ENCODE measurements around the gene ALDH4A1.

ALDH4A1 gene

GRCh38 chr1:18927654-18928272 lies 25.4 kb upstream of the ALDH4A1 start:
- WGBS (ENCODE audit: insufficient coverage) = 3% methylated on average over 8 of the region's 12 CpGs
- no peaks in the 10 kb centered on the region for H3K27me3 ChIP-seq (replicated peaks in 2 of 5; ENCODE audit: control insufficient read depth in 4 of 5, insufficient read depth in 5 of 5, low read length in 4 of 5)
- POLR2A ChIA-PET = interaction anchor here (1.3 to 3.1 kb wide), 3 partner anchors 20 to 23 kb away, joined by 5 to 16 read pairs (median 8); no protein-coding TSS in a partner anchor
- H3K9me3 ChIP-seq (ENCODE audit: control extremely low read depth in 1 of 5, control insufficient read depth in 4 of 5, insufficient read depth in 2 of 5, low read depth in 1 of 5, low read length in 4 of 5) = no peaks in the 10 kb centered on the region
- peak; percentile 77 to 93 (median 92) for DNase-seq
- no peaks in the 10 kb centered on the region for H3K36me3 ChIP-seq (ENCODE audit: control insufficient read depth in 4 of 4, insufficient read depth in 4 of 4, low read length in 3 of 4)
- H3K4me1 ChIP-seq (ENCODE audit: control extremely low read depth in 1 of 4, control insufficient read depth in 4 of 4, insufficient read depth in 4 of 4, low read length in 3 of 4) = peaks cover 4 to 72% (median 69%) of the 10 kb centered on the region in 4 experiments
- CTCF ChIA-PET = interaction anchor here (1.1 to 13.0 kb wide), 8 partner anchors 9 to 51 kb away, joined by 3 to 199 read pairs (median 11); partner anchors contain the start of gene ALDH4A1
- peak overlapping the region in 1 of 2 experiments; percentile 84 for H3K27ac ChIP-seq (ENCODE audit: insufficient read depth in 1 of 2, low read depth in 1 of 2, low read length in 2 of 2, poor library complexity in 1 of 2, severe bottlenecking in 2 of 2)
- H3K4me3 ChIP-seq (ENCODE audit: control insufficient read depth in 1 of 7, extremely low read depth in 1 of 7, insufficient read depth in 4 of 7, low read depth in 2 of 7, low read length in 6 of 7) = peak overlapping the region in 6 of 7 experiments; percentile 17 to 64 (median 54)

DNA sequence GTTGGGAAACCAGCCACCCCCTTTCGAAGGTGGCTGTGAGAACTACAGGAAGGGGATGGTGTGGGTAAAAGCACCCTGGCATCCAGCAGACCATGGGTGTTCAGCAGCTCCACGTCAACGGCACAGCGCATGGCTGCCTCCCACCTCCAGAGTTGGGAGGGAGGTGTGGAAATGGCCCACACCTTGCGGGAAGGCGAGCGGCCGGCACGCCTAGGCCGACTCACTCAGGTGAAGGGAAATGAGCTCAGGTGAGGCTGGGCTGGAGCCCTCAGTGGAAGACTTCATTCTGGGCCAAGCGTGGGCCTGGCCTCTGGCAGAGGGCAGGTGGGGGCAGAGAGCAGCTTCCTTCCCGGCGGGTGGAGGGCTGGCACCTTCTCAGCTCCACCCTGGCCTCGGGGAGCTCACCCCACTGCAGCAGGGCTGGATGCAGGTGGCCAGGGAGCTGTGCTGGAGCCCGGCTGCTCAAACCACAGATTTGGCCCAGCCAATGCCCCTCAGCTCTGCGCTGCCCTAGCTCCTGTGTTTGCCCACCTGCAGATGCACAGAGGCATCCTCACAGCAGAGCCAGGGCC lies 24.8 kb upstream of the ALDH4A1 start:
- WGBS (ENCODE audit: insufficient coverage) = 23% methylated on average over 16 of the region's 16 CpGs
- no peak for DNase-seq
- CTCF ChIA-PET = interaction anchor here (1.1 to 13.0 kb wide), 8 partner anchors 10 to 52 kb away, joined by 3 to 199 read pairs (median 11); partner anchors contain the start of gene ALDH4A1

DNA sequence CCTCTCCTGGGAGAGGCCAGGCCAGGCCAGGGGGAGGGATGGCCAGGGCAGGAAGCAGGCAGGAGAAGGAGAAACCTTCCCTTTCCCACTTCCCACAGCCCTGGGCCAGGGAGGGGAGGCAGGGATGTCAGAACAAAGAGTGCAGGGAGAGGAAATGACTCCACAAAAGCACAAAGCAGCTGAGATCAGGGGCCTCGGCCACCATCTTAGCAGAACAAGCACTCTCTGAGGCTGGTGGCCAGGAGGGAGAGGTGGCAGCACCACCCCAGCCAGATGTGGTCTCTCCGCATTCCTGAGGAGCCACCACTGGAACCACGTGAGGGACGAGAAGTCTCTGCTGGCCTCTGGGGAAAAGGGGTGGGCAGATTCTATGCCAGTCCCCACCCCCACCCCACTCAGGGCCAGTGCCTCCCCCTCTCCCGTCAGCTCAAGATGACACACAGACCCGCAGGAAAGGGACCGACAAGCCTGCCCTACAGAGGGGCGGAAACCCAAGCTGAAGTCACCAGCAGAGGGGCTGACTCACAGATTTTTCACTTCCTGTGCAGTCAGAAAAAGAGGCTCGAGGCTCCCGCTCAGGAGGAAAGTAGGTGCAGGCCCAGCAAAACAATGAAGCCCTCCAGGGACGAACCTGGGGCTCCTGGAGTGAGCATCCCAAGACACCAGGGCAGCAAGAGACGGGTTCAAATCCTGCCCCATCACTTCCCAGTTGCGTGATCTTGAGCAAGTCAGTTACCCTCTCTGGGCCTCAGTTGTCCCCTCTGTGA lies 24.1 kb upstream of the ALDH4A1 start:
- DNase-seq = peak; percentile 91 to 99 (median 98)
- Histone ChIP-seq H3K27ac (ENCODE audit: insufficient read depth in 1 of 2, low read depth in 1 of 2, low read length in 2 of 2, poor library complexity in 1 of 2, severe bottlenecking in 2 of 2) (peak overlapping the region; percentile 84 to 85), H3K36me3 (ENCODE audit: control insufficient read depth in 4 of 4, insufficient read depth in 4 of 4, low read length in 3 of 4) (no peaks in the 10 kb centered on the region), H3K27me3 (replicated peaks in 2 of 5; ENCODE audit: control insufficient read depth in 4 of 5, insufficient read depth in 5 of 5, low read length in 4 of 5) (no peaks in the 10 kb centered on the region), H3K9me3 (ENCODE audit: control extremely low read depth in 1 of 5, control insufficient read depth in 4 of 5, insufficient read depth in 2 of 5, low read depth in 1 of 5, low read length in 4 of 5) (no peaks in the 10 kb centered on the region), H3K4me3 (ENCODE audit: control insufficient read depth in 1 of 7, extremely low read depth in 1 of 7, insufficient read depth in 4 of 7, low read depth in 2 of 7, low read length in 6 of 7) (peak overlapping the region in 4 of 7 experiments; percentile 46 to 64 (median 62)), H3K4me1 (ENCODE audit: control extremely low read depth in 1 of 4, control insufficient read depth in 4 of 4, insufficient read depth in 4 of 4, low read length in 3 of 4) (peaks cover 4 to 84% (median 79%) of the 10 kb centered on the region in 4 experiments)
- CTCF ChIA-PET = interaction anchor here (1.1 to 13.0 kb wide), 7 partner anchors 10 to 46 kb away, joined by 3 to 199 read pairs (median 17); partner anchors contain the start of gene ALDH4A1
- POLR2A ChIA-PET = interaction anchor here (0.6 to 3.1 kb wide), 4 partner anchors 19 to 35 kb away, joined by 3 to 16 read pairs (median 6); no protein-coding TSS in a partner anchor
- WGBS (ENCODE audit: insufficient coverage) = 0% methylated on average over 10 of the region's 13 CpGs

More for the DNA sequence above, 24.8 kb upstream of the ALDH4A1 start:
- H3K27me3 ChIP-seq (replicated peaks in 2 of 5; ENCODE audit: control insufficient read depth in 4 of 5, insufficient read depth in 5 of 5, low read length in 4 of 5) = no peaks in the 10 kb centered on the region
- H3K9me3 ChIP-seq (ENCODE audit: control extremely low read depth in 1 of 5, control insufficient read depth in 4 of 5, insufficient read depth in 2 of 5, low read depth in 1 of 5, low read length in 4 of 5) = no peaks in the 10 kb centered on the region
- H3K4me3 ChIP-seq (ENCODE audit: control insufficient read depth in 1 of 7, extremely low read depth in 1 of 7, insufficient read depth in 4 of 7, low read depth in 2 of 7, low read length in 6 of 7) = peak overlapping the region in 6 of 7 experiments; percentile 17 to 64 (median 54)
- no peaks in the 10 kb centered on the region for H3K36me3 ChIP-seq (ENCODE audit: control insufficient read depth in 4 of 4, insufficient read depth in 4 of 4, low read length in 3 of 4)
- POLR2A ChIA-PET = interaction anchor here (1.3 to 3.1 kb wide), 3 partner anchors 19 to 24 kb away, joined by 5 to 16 read pairs (median 8); no protein-coding TSS in a partner anchor
- peaks cover 4 to 78% (median 75%) of the 10 kb centered on the region in 4 experiments for H3K4me1 ChIP-seq (ENCODE audit: control extremely low read depth in 1 of 4, control insufficient read depth in 4 of 4, insufficient read depth in 4 of 4, low read length in 3 of 4)
- H3K27ac ChIP-seq (ENCODE audit: insufficient read depth in 1 of 2, low read depth in 1 of 2, low read length in 2 of 2, poor library complexity in 1 of 2, severe bottlenecking in 2 of 2) = peak overlapping the region; percentile 84 to 85

DNA sequence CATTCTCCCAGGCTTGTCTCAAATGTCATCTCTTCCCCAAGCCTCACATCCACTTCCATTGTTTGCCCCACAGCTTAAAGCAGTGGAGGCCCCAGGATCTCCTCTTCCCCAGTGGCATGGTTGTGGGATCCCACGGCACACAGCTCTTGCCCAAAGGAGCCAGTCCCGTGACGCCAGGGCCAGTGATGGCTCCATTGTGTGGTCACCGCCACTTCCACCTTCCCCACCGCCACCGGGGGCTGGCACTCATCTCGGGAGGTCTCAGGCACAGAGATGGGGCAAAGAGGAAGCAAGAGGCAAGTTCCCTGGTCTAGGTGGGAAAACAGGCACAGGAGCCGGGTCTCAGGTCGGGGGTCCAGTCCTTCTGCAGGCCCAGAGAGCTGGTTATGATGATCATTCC lies 22.9 kb upstream of the ALDH4A1 start:
- H3K4me1 ChIP-seq (ENCODE audit: control extremely low read depth in 1 of 4, control insufficient read depth in 4 of 4, insufficient read depth in 4 of 4, low read length in 3 of 4) = peaks cover 4 to 84% (median 78%) of the 10 kb centered on the region in 4 experiments
- no peak overlapping the region for H3K4me3 ChIP-seq (ENCODE audit: control insufficient read depth in 1 of 7, extremely low read depth in 1 of 7, insufficient read depth in 4 of 7, low read depth in 2 of 7, low read length in 6 of 7)
- DNase-seq = peak in 1 of 3 donors; percentile 26
- no peaks in the 10 kb centered on the region for H3K9me3 ChIP-seq (ENCODE audit: control extremely low read depth in 1 of 5, control insufficient read depth in 4 of 5, insufficient read depth in 2 of 5, low read depth in 1 of 5, low read length in 4 of 5)
- no peaks in the 10 kb centered on the region for H3K27me3 ChIP-seq (replicated peaks in 2 of 5; ENCODE audit: control insufficient read depth in 4 of 5, insufficient read depth in 5 of 5, low read length in 4 of 5)
- POLR2A ChIA-PET = interaction anchor here (0.5 kb wide), 1 partner anchor 1877 kb away, joined by 3 read pairs; no protein-coding TSS in a partner anchor
- CTCF ChIA-PET = interaction anchor here (1.3 to 13.0 kb wide), 4 partner anchors 15 to 48 kb away, joined by 4 to 199 read pairs (median 52); no protein-coding TSS in a partner anchor
- WGBS (ENCODE audit: insufficient coverage) = 79% methylated on average over 6 of the region's 9 CpGs
- H3K36me3 ChIP-seq (ENCODE audit: control insufficient read depth in 4 of 4, insufficient read depth in 4 of 4, low read length in 3 of 4) = peaks cover 0 to 9% (median 3%) of the 10 kb centered on the region in 4 experiments
- H3K27ac ChIP-seq (ENCODE audit: insufficient read depth in 1 of 2, low read depth in 1 of 2, low read length in 2 of 2, poor library complexity in 1 of 2, severe bottlenecking in 2 of 2) = no peak overlapping the region

DNA sequence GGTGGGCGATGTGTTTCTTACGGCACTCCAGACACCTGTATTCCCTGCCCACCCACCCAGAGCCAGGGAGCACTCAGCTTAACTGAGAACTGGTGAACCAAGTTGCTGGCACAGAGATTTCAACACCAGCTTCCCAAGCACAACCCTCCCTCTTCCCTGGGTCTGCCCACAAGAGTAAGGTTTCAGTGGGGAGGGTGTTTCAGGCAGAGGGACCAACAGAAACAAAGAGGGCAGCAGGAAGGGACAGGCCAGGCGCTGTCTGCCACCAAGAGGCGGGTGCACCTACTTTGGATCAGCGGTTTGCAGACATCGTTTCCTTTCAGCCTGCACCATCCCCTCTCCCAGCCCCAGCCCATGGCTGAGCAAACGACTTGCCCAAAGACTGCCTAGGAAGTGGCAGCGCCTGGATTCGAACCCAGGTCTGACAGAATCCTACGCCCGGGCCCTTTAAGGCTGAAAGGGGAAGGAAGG lies 21.9 kb upstream of the ALDH4A1 start:
- Histone ChIP-seq H3K27ac (ENCODE audit: insufficient read depth in 1 of 2, low read depth in 1 of 2, low read length in 2 of 2, poor library complexity in 1 of 2, severe bottlenecking in 2 of 2) (peak overlapping the region in 1 of 2 experiments; percentile 27), H3K36me3 (ENCODE audit: control insufficient read depth in 4 of 4, insufficient read depth in 4 of 4, low read length in 3 of 4) (peaks cover 0 to 16% (median 8%) of the 10 kb centered on the region in 4 experiments), H3K27me3 (replicated peaks in 2 of 5; ENCODE audit: control insufficient read depth in 4 of 5, insufficient read depth in 5 of 5, low read length in 4 of 5) (no peaks in the 10 kb centered on the region), H3K4me1 (ENCODE audit: control extremely low read depth in 1 of 4, control insufficient read depth in 4 of 4, insufficient read depth in 4 of 4, low read length in 3 of 4) (peaks cover 4 to 73% (median 68%) of the 10 kb centered on the region in 4 experiments), H3K9me3 (ENCODE audit: control extremely low read depth in 1 of 5, control insufficient read depth in 4 of 5, insufficient read depth in 2 of 5, low read depth in 1 of 5, low read length in 4 of 5) (no peaks in the 10 kb centered on the region), H3K4me3 (ENCODE audit: control insufficient read depth in 1 of 7, extremely low read depth in 1 of 7, insufficient read depth in 4 of 7, low read depth in 2 of 7, low read length in 6 of 7) (peak overlapping the region in 5 of 7 experiments; percentile 17 to 58 (median 39))
- ChIA-PET CTCF (interaction anchor here (0.8 to 13.0 kb wide), 7 partner anchors 14 to 188 kb away, joined by 4 to 199 read pairs (median 5); no protein-coding TSS in a partner anchor), POLR2A (interaction anchor here (0.8 to 1.6 kb wide), 5 partner anchors 12 to 50 kb away, joined by 3 to 9 read pairs (median 5); partner anchors contain the start of gene IFFO2)
- WGBS (ENCODE audit: insufficient coverage) = 13% methylated on average over 10 of the region's 11 CpGs
- peak in 2 of 3 donors; percentile 50 to 64 for DNase-seq

GRCh38 chr1:18923756-18924211 lies 21.4 kb upstream of the ALDH4A1 start:
- WGBS (ENCODE audit: insufficient coverage) = 4% methylated on average over 14 of the region's 14 CpGs
- Histone ChIP-seq H3K4me1 (ENCODE audit: control extremely low read depth in 1 of 4, control insufficient read depth in 4 of 4, insufficient read depth in 4 of 4, low read length in 3 of 4) (peaks cover 4 to 69% (median 63%) of the 10 kb centered on the region in 4 experiments), H3K9me3 (ENCODE audit: control extremely low read depth in 1 of 5, control insufficient read depth in 4 of 5, insufficient read depth in 2 of 5, low read depth in 1 of 5, low read length in 4 of 5) (no peaks in the 10 kb centered on the region), H3K27ac (ENCODE audit: insufficient read depth in 1 of 2, low read depth in 1 of 2, low read length in 2 of 2, poor library complexity in 1 of 2, severe bottlenecking in 2 of 2) (peak overlapping the region in 1 of 2 experiments; percentile 27), H3K36me3 (ENCODE audit: control insufficient read depth in 4 of 4, insufficient read depth in 4 of 4, low read length in 3 of 4) (peaks cover 0 to 16% (median 8%) of the 10 kb centered on the region in 4 experiments), H3K4me3 (ENCODE audit: control insufficient read depth in 1 of 7, extremely low read depth in 1 of 7, insufficient read depth in 4 of 7, low read depth in 2 of 7, low read length in 6 of 7) (peak overlapping the region in 5 of 7 experiments; percentile 17 to 58 (median 39)), H3K27me3 (replicated peaks in 2 of 5; ENCODE audit: control insufficient read depth in 4 of 5, insufficient read depth in 5 of 5, low read length in 4 of 5) (no peaks in the 10 kb centered on the region)
- DNase-seq = peak; percentile 76 to 98 (median 97)
- POLR2A ChIA-PET = interaction anchor here (0.8 to 1.6 kb wide), 6 partner anchors 11 to 51 kb away, joined by 3 to 9 read pairs (median 5); partner anchors contain the start of gene IFFO2
- CTCF ChIA-PET = interaction anchor here (0.8 to 13.0 kb wide), 7 partner anchors 13 to 189 kb away, joined by 4 to 199 read pairs (median 5); no protein-coding TSS in a partner anchor

Data from common myeloid progenitor, CD34-positive (primary cell).